Raji (cell line): Measurements from ENCODE around the gene KCNN3.

ENCODE experiments used
- POLR2A ChIP-seq: IDR thresholded peaks from 2 replicates; pipeline ENCODE4 v1.6.1; 2011; ENCODE audit warnings: low read depth, low read length, control low read depth; ENCODE audit not compliant: insufficient read depth

KCNN3 gene

GRCh38 chr1:154808909-154809262, 61.2 kb downstream of the KCNN3 start:
- TF ChIP-seq POLR2A: no peak

GRCh38 chr1:154808261-154808908, 61.7 kb downstream of the KCNN3 start:
- no peak for TF ChIP-seq POLR2A

GRCh38 chr1:154807048-154807591, 63.0 kb downstream of the KCNN3 start:
- no peak for TF ChIP-seq POLR2A

GRCh38 chr1:154806333-154806732, 63.7 kb downstream of the KCNN3 start:
- no peak for TF ChIP-seq POLR2A

- no peak for TF ChIP-seq POLR2A
These were observed 66.8 kb downstream of the KCNN3 start for GRCh38 chr1:154802982-154803920.

GRCh38 chr1:154802336-154802969, 67.6 kb downstream of the KCNN3 start:
- no peak for TF ChIP-seq POLR2A

GRCh38 chr1:154801234-154802011, 68.7 kb downstream of the KCNN3 start:
- no peak for TF ChIP-seq POLR2A

- no peak for TF ChIP-seq POLR2A
These were observed 70.9 kb downstream of the KCNN3 start for GRCh38 chr1:154799188-154799587.

GRCh38 chr1:154798645-154799044, 71.4 kb downstream of the KCNN3 start:
- TF ChIP-seq POLR2A: no peak

- TF ChIP-seq POLR2A: no peak
These were observed 72.9 kb downstream of the KCNN3 start for GRCh38 chr1:154797175-154797574.

- TF ChIP-seq POLR2A: no peak
These were observed 73.7 kb downstream of the KCNN3 start for GRCh38 chr1:154796303-154796892.

GRCh38 chr1:154794608-154795007, 75.5 kb downstream of the KCNN3 start:
- no peak for TF ChIP-seq POLR2A

- TF ChIP-seq POLR2A: no peak
These were observed 76.4 kb downstream of the KCNN3 start for GRCh38 chr1:154793685-154794084.

- TF ChIP-seq POLR2A: no peak
These were observed 77.2 kb downstream of the KCNN3 start for GRCh38 chr1:154792899-154793298.
